K562 (cell line): ENCODE results near the gene MARCHF5. TPM values are rescaled to one million over a fixed set of nuclear protein-coding genes. Genes with fewer than 3 reads are reported as not detected.

Experiments used
- ATAC-seq: fragments of 200-7000 bp; cut with Tn5 transposase; 3 replicates; pipeline ENCODE4 v1.9.1; 2020; ENCODE audit warnings: moderate library complexity
- BruUV-seq: library from RNA; stranded (reverse); fragments of 400-500 nt; replicated peaks from 2 replicates; lab custom pipeline; 2021; lab: Mats Ljungman, UMichigan
- CTCF ChIA-PET: fragments of 300-600 bp; formaldehyde crosslinking; extraction: SDS; loops from one replicate; lab custom pipeline; 2021; ENCODE audit warnings: low intra/inter-chr PET ratio; lab: Yijun Ruan, JAX
- POLR2A ChIA-PET: fragments of 300-600, 350-650 bp; sonication (Branson Sonifier 250); formaldehyde crosslinking; extraction: SDS; loops from one replicate; lab custom pipeline; 2021; ENCODE audit warnings: antibody characterized with exemption, inconsistent platforms; lab: Yijun Ruan, JAX
- DNase-seq, 4 experiments: peaks; one replicate each; pipeline versions ENCODE4 v3.0.0 to v3.0.0-alpha.2; 2011 to 2018; ENCODE audit warnings: low spot score in 3 of 4, mixed read lengths in 3 of 4; ENCODE audit errors: extremely low read depth in 1 of 4
- FAIRE-seq: peaks from 2 replicates; lab custom pipeline; 2011; peaks lifted over from hg19 to GRCh38; lab: Jason Lieb, UNC
- H2AFZ ChIP-seq: 2 replicates; pipeline ENCODE4 v1.6.0; 2011; ENCODE audit warnings: low read depth, low read length, control low read depth, inconsistent platforms
- H3K27ac ChIP-seq: fragments of 200-600 bp; 3 replicates; pipeline ENCODE4 v1.8.0; 2011; ENCODE audit warnings: low read depth, mild to moderate bottlenecking, control low read depth, inconsistent platforms, low read length, moderate library complexity, mixed read lengths; ENCODE audit errors: extremely low read depth
- H3K27me3 ChIP-seq, 2 experiments: fragments of 300-600 bp in 1 of 2; 2 replicates in 1 of 2; 3 replicates in 1 of 2; pipeline versions ENCODE4 v1.6.0 to v1.8.0; 2011; ENCODE audit warnings: inconsistent platforms in 2 of 2, low read length in 2 of 2, mild to moderate bottlenecking in 1 of 2, mixed read lengths in 1 of 2, moderate library complexity in 1 of 2; ENCODE audit not compliant: control insufficient read depth in 2 of 2, insufficient read depth in 2 of 2
- H3K36me3 ChIP-seq: fragments of 300-600 bp; 3 replicates; pipeline ENCODE4 v1.8.0; 2011; ENCODE audit warnings: mild to moderate bottlenecking, low read length, inconsistent platforms; ENCODE audit not compliant: control insufficient read depth, insufficient read depth
- H3K4me1 ChIP-seq, 2 experiments: fragments of 200-600 bp in 1 of 2; replicated peaks in 1 of 2; 2 replicates in 1 of 2; 3 replicates in 1 of 2; pipeline versions ENCODE4 v1.5.1 to v1.8.0; 2011; ENCODE audit warnings: inconsistent platforms in 2 of 2, low read length in 2 of 2, mild to moderate bottlenecking in 1 of 2, mixed read lengths in 1 of 2, moderate library complexity in 1 of 2; ENCODE audit not compliant: control insufficient read depth in 2 of 2, insufficient read depth in 2 of 2
- H3K4me2 ChIP-seq: 2 replicates; pipeline ENCODE4 v1.6.1; 2011; ENCODE audit warnings: low read length, control low read depth, inconsistent platforms, mixed read lengths; ENCODE audit not compliant: insufficient read depth
- H3K4me3 ChIP-seq: fragments of 200-600 bp; sonication (generic), shearing (Covaris generic); 2 replicates; pipeline ENCODE4 v1.5.1; 2016; ENCODE audit warnings: control low read depth, inconsistent platforms
- H3K79me2 ChIP-seq: fragments of 200-600 bp; 3 replicates; pipeline ENCODE4 v1.8.0; 2011; ENCODE audit warnings: low read length, inconsistent platforms; ENCODE audit not compliant: control insufficient read depth, insufficient read depth
- H3K9ac ChIP-seq, 2 experiments: 2 replicates each; pipeline versions ENCODE4 v1.6.0 to v1.6.1; 2011; ENCODE audit warnings: low read depth in 2 of 2, low read length in 2 of 2, control low read depth in 1 of 2, inconsistent platforms in 1 of 2, mild to moderate bottlenecking in 1 of 2, mixed read lengths in 1 of 2; ENCODE audit not compliant: insufficient read depth in 1 of 2
- H3K9me1 ChIP-seq: one replicate; pipeline ENCODE4 v1.6.0; 2011; ENCODE audit warnings: inconsistent platforms, mild to moderate bottlenecking, low read length, moderate library complexity; ENCODE audit not compliant: control insufficient read depth, insufficient read depth
- H3K9me3 ChIP-seq: replicated peaks from 2 replicates; pipeline ENCODE4 v1.5.1; 2011; ENCODE audit warnings: low read depth, low read length, inconsistent platforms; ENCODE audit not compliant: control insufficient read depth, insufficient read depth
- H4K20me1 ChIP-seq: replicated peaks from 2 replicates; pipeline ENCODE4 v1.6.1; 2011; ENCODE audit warnings: low read length, inconsistent platforms, mixed read lengths; ENCODE audit not compliant: control insufficient read depth, insufficient read depth
- CEBPG ChIP-seq, 3 experiments: fragments of 200-800 bp in 1 of 3; sonication (Bioruptor generic) in 1 of 3; sonication (generic) in 1 of 3; formaldehyde crosslinking in 1 of 3; IDR thresholded peaks in 2 of 3; conservative IDR thresholded peaks in 1 of 3; 2 replicates each; pipeline versions ENCODE4 v1.6.1 to v1.8.0; 2016 to 2022; ENCODE audit warnings: missing compliant biosample characterization in 2 of 3, missing genetic modification characterization in 2 of 3, mild to moderate bottlenecking in 1 of 3, missing genetic modification reagents in 1 of 3
- ESRRA ChIP-seq: fragments of 450-650 bp; IDR thresholded peaks from 2 replicates; pipeline ENCODE4 v1.6.1; 2014; ENCODE audit warnings: low read depth, mild to moderate bottlenecking, moderate library complexity, borderline replicate concordance
- HNRNPLL ChIP-seq: fragments of 200-400 bp; formaldehyde crosslinking; IDR thresholded peaks from 2 replicates; pipeline ENCODE4 v1.6.1; 2017; ENCODE audit warnings: low read length, low read depth, mild to moderate bottlenecking; ENCODE audit not compliant: poor library complexity, severe bottlenecking
- WGBS: fragments of 100-300 bp; shearing (Covaris generic); methylation state at CpG from one replicate; pipeline ENCODE4 v1.1.6; 2016; ENCODE audit warnings: low coverage, mixed read lengths; ENCODE audit not compliant: insufficient coverage; ENCODE audit errors: missing lambda C conversion rate; 5-methylcytosine and 5-hydroxymethylcytosine counted together
- in situ Hi-C: fragments of 300-500 bp; cut with MboI; formaldehyde crosslinking; loops from 4 replicates; pipeline ENCODE4 v1.15.0; 2018; ENCODE audit warnings: inconsistent platforms, mixed read lengths
- intact Hi-C: fragments of 100-400 bp; cut with micrococcal nuclease; formaldehyde crosslinking; loops from 2 replicates; pipeline ENCODE4 v1.14.2; 2022
- polyA plus RNA-seq, 8 experiments: library from polyadenylated mRNA; depleted of rRNA in 4 of 8; stranded (reverse) in 5 of 8; unstranded in 3 of 8; fragments of >200 nt; fragmentation: Nextera tagmentation in 2 of 8; fragmentation: Illumina TruSeq in 1 of 8; extraction: Ambion mirVana in 2 of 8; extraction: Trizol in 1 of 8; gene quantifications; 2 replicates each; pipeline versions ENCODE4 v1.2.1 to v1.2.3, GENCODE V29; 2011 to 2014; ENCODE audit warnings: inconsistent platforms in 1 of 8, missing spikeins in 1 of 8
- total RNA-seq, 7 experiments: library from RNA; depleted of rRNA in 6 of 7; stranded (reverse); fragments of >200 nt in 6 of 7; fragmentation: Illumina TruSeq in 2 of 7; extraction: Trizol in 2 of 7; gene quantifications; 2 replicates each; pipeline versions ENCODE4 v1.2.1 to v1.2.3, GENCODE V29; 2011 to 2021; ENCODE audit warnings: low replicate concordance in 1 of 7

MARCHF5 gene
- total and polyA plus RNA-seq, 9 of the 15 experiments (the other 6 are each of a cell fraction or from before 2014, with no cell fraction given): 3.4 to 27.2 (median 11.5) TPM

DNA sequence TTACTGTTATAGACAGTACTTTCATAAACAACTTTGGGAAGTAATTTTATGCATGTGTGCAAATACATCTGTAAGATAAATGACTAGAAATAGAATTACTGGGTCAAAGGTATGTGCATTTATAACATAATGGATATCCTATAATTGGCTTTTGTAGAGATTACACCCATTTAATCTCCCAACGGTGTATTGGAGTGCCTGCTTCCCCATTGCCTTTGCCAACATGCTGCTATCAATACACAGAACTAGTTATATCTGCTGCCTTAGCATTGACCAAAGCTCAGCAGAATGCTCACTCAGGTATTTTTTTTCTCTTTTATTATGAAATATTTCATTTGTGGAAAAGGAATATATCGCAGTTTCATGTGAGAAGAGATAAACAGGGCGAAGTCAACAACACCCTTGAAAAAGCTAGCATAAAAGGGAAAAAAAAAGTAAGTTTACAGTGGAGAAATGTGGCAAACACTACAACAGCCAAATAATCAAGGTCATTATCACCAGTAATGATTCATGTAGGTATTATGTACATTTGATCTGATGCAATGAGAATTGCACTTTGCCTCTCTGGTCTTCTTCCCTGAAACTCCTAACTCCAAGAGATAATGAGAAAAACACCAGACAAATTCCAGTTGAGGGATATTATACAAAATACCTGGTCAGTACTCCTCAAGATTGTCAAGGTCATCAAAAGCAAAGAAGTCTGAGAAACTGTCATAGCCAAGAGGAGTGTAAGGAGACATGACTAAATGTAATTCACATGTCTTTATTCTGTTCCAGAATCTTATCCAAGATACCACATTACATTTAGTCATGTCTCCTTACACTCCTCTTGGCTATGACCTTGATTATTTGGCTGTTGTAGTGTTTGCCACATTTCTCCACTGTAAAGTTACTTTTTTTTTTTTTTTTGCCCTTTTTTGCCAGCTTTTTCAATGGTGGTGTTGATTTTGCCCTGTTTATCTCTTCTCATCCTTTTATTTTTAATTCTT, 36.8 kb downstream of the MARCHF5 start:
- no peak overlapping the region for H2AFZ ChIP-seq
- POLR2A ChIA-PET: interaction anchor here (1.0 kb wide), 1 partner anchor 10 kb away, joined by 3 read pairs; no protein-coding TSS in a partner anchor
- 74% methylated on average over 3 of the region's 3 CpGs for WGBS
- TF ChIP-seq CEBPG (CRISPR knock-in tag; IDR thresholded peaks at IDR 0.05) (no peak), CEBPG (tag; conservative IDR thresholded peaks at IDR 0.05 in 1 of 2, IDR thresholded peaks at IDR 0.05 in 1 of 2) (0 out of 4 replicates have a peak, but pooled peaks of 1 of the 2 experiments have one; percentile 24), HNRNPLL (no peak), ESRRA (peak; percentile 53; the same call in 1 of the 2 replicates)
- H3K27me3 ChIP-seq: no peaks in the 10 kb centered on the region
- H3K4me3 ChIP-seq: no peak overlapping the region
- H3K4me1 ChIP-seq: no peaks in the 10 kb centered on the region; a peak in 2 of 5 replicates
- DNase-seq (no peak), ATAC-seq (no peak), FAIRE-seq (peak; percentile 48)
- intact Hi-C loops: no loop called here
- no TSS peak for BruUV-seq
- in situ Hi-C loops: no loop called here
- H3K4me2 ChIP-seq: no peak overlapping the region
- CTCF ChIA-PET: no interaction called here
- H3K9me1 ChIP-seq: no peaks in the 10 kb centered on the region
- no peaks in the 10 kb centered on the region for H3K9me3 ChIP-seq
- no peaks in the 10 kb centered on the region for H4K20me1 ChIP-seq
- no peaks in the 10 kb centered on the region for H3K36me3 ChIP-seq
- H3K27ac ChIP-seq: no peak overlapping the region
- H3K9ac ChIP-seq: no peak overlapping the region
- H3K79me2 ChIP-seq: peaks cover 18% of the 10 kb centered on the region; the same call in 2 of the 3 replicates
